ENCODE data around the gene SOS1. TPM values are rescaled to one million over a fixed set of nuclear protein-coding genes. Genes with fewer than 3 reads are reported as not detected.

Gene SOS1
- total RNA-seq, 1 donor from 2014 or later = 44.0 TPM

GRCh38 chr2:39017334-39017733, 103.5 kb downstream of the SOS1 start:
- Mint-ChIP-seq H3K36me3 (ENCODE audit: low read depth, unreplicated experiment) (no peaks in the 10 kb centered on the region), H3K4me1 (ENCODE audit: low read depth, unreplicated experiment) (no peaks in the 10 kb centered on the region)
- no peak for FAIRE-seq

GRCh38 chr2:39015424-39015823, 105.4 kb downstream of the SOS1 start:
- no peaks in the 10 kb centered on the region for H4K20me1 ChIP-seq (ENCODE audit: insufficient read depth, low read length)
- no peaks in the 10 kb centered on the region for H3K4me1 Mint-ChIP-seq (ENCODE audit: low read depth, unreplicated experiment)
- no peak overlapping the region for H3K27ac ChIP-seq (ENCODE audit: low read depth, low read length)
- peaks cover 9% of the 10 kb centered on the region for H3K36me3 ChIP-seq (ENCODE audit: insufficient read depth, low read length)
- H3K27me3 Mint-ChIP-seq (ENCODE audit: low read depth, unreplicated experiment) = no peaks in the 10 kb centered on the region
- no peaks in the 10 kb centered on the region for H3K4me1 ChIP-seq (ENCODE audit: insufficient read depth, low read length)
- no peaks in the 10 kb centered on the region for H3K79me2 ChIP-seq (ENCODE audit: insufficient read depth, low read length)
- no peak overlapping the region for H2AFZ ChIP-seq (ENCODE audit: low read depth, low read length)
- no peaks in the 10 kb centered on the region for H3K36me3 Mint-ChIP-seq (ENCODE audit: low read depth, unreplicated experiment)
- H3K9me3 Mint-ChIP-seq (ENCODE audit: unreplicated experiment) = no peaks in the 10 kb centered on the region
- no peak overlapping the region for H3K4me3 Mint-ChIP-seq (ENCODE audit: unreplicated experiment)
- no peak overlapping the region for H3K4me3 ChIP-seq (ENCODE audit: insufficient read depth, low read depth, low read length)
- no peaks in the 10 kb centered on the region for H3K9me3 ChIP-seq (ENCODE audit: insufficient read depth, low read depth, low read length)
- TF ChIP-seq, protein P1, sequence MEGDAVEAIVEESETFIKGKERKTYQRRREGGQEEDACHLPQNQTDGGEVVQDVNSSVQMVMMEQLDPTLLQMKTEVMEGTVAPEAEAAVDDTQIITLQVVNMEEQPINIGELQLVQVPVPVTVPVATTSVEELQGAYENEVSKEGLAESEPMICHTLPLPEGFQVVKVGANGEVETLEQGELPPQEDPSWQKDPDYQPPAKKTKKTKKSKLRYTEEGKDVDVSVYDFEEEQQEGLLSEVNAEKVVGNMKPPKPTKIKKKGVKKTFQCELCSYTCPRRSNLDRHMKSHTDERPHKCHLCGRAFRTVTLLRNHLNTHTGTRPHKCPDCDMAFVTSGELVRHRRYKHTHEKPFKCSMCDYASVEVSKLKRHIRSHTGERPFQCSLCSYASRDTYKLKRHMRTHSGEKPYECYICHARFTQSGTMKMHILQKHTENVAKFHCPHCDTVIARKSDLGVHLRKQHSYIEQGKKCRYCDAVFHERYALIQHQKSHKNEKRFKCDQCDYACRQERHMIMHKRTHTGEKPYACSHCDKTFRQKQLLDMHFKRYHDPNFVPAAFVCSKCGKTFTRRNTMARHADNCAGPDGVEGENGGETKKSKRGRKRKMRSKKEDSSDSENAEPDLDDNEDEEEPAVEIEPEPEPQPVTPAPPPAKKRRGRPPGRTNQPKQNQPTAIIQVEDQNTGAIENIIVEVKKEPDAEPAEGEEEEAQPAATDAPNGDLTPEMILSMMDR (IDR thresholded peaks at IDR 0.05; ENCODE audit: insufficient read depth, low read depth, low read length) = no peak
- TF ChIP-seq EZH2 (IDR thresholded peaks at IDR 0.05; ENCODE audit: insufficient read depth, low read length) = no peak
- no peaks in the 10 kb centered on the region for H3K27me3 ChIP-seq (ENCODE audit: insufficient read depth, low read length)
- FAIRE-seq = no peak
- no peak overlapping the region for H3K9ac ChIP-seq (ENCODE audit: low read length)
- H3K27ac Mint-ChIP-seq (ENCODE audit: unreplicated experiment) = no peak overlapping the region
- H3K4me2 ChIP-seq (ENCODE audit: low read length) = no peak overlapping the region
- no peak for DNase-seq (ENCODE audit: low read depth)

More at GRCh38 chr2:39017334-39017733, 103.5 kb downstream of the SOS1 start:
- Histone ChIP-seq H3K4me1 (ENCODE audit: insufficient read depth, low read length) (no peaks in the 10 kb centered on the region), H4K20me1 (ENCODE audit: insufficient read depth, low read length) (no peaks in the 10 kb centered on the region), H3K36me3 (ENCODE audit: insufficient read depth, low read length) (peaks cover 10% of the 10 kb centered on the region), H3K4me3 (ENCODE audit: insufficient read depth, low read depth, low read length) (no peak overlapping the region), H3K79me2 (ENCODE audit: insufficient read depth, low read length) (no peaks in the 10 kb centered on the region), H3K27me3 (ENCODE audit: insufficient read depth, low read length) (no peaks in the 10 kb centered on the region), H3K4me2 (ENCODE audit: low read length) (no peak overlapping the region), H3K9ac (ENCODE audit: low read length) (no peak overlapping the region), H3K27ac (ENCODE audit: low read depth, low read length) (no peak overlapping the region), H3K9me3 (ENCODE audit: insufficient read depth, low read depth, low read length) (no peaks in the 10 kb centered on the region), H2AFZ (ENCODE audit: low read depth, low read length) (no peak overlapping the region)
- TF ChIP-seq EZH2 (IDR thresholded peaks at IDR 0.05; ENCODE audit: insufficient read depth, low read length) = no peak
- TF ChIP-seq, protein P1 (IDR thresholded peaks at IDR 0.05; ENCODE audit: insufficient read depth, low read depth, low read length) = no peak
- Mint-ChIP-seq H3K27ac (ENCODE audit: unreplicated experiment) (no peak overlapping the region), H3K4me3 (ENCODE audit: unreplicated experiment) (no peak overlapping the region), H3K27me3 (ENCODE audit: low read depth, unreplicated experiment) (no peaks in the 10 kb centered on the region), H3K9me3 (ENCODE audit: unreplicated experiment) (no peaks in the 10 kb centered on the region)
- no peak for DNase-seq (ENCODE audit: low read depth)

DNA sequence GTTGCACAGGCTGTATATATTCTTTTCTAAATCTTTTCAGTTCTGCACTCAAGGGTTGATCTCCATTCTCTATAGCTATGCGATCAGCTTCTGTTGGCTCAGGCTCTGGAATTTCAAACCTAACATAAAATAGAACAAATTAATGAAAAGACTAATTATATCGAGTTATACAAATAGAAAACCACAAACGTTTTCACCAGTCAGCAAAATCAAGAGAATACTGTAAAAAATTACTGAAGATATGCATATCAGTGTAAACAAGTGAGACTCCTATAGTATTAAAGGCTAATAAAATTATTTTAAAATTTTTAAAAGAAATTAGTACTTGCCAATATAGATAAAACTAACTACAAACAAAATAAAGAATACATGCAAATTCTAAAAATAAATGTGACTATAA, 107.0 kb downstream of the SOS1 start:
- Histone ChIP-seq H3K4me1 (ENCODE audit: insufficient read depth, low read length) (no peaks in the 10 kb centered on the region), H3K27ac (ENCODE audit: low read depth, low read length) (no peak overlapping the region), H2AFZ (ENCODE audit: low read depth, low read length) (no peak overlapping the region), H3K9ac (ENCODE audit: low read length) (no peak overlapping the region), H3K4me3 (ENCODE audit: insufficient read depth, low read depth, low read length) (no peak overlapping the region), H3K79me2 (ENCODE audit: insufficient read depth, low read length) (no peaks in the 10 kb centered on the region), H4K20me1 (ENCODE audit: insufficient read depth, low read length) (no peaks in the 10 kb centered on the region), H3K27me3 (ENCODE audit: insufficient read depth, low read length) (no peaks in the 10 kb centered on the region), H3K36me3 (ENCODE audit: insufficient read depth, low read length) (peaks cover 11% of the 10 kb centered on the region), H3K9me3 (ENCODE audit: insufficient read depth, low read depth, low read length) (no peaks in the 10 kb centered on the region), H3K4me2 (ENCODE audit: low read length) (no peak overlapping the region)
- FAIRE-seq = no peak
- Mint-ChIP-seq H3K9me3 (ENCODE audit: unreplicated experiment) (no peaks in the 10 kb centered on the region), H3K4me1 (ENCODE audit: low read depth, unreplicated experiment) (peaks cover 2% of the 10 kb centered on the region), H3K36me3 (ENCODE audit: low read depth, unreplicated experiment) (peaks cover 4% of the 10 kb centered on the region), H3K27ac (ENCODE audit: unreplicated experiment) (no peak overlapping the region), H3K4me3 (ENCODE audit: unreplicated experiment) (no peak overlapping the region), H3K27me3 (ENCODE audit: low read depth, unreplicated experiment) (no peaks in the 10 kb centered on the region)
- TF ChIP-seq, protein P1 (IDR thresholded peaks at IDR 0.05; ENCODE audit: insufficient read depth, low read depth, low read length) = no peak
- no peak for TF ChIP-seq EZH2 (IDR thresholded peaks at IDR 0.05; ENCODE audit: insufficient read depth, low read length)
- no peak for DNase-seq (ENCODE audit: low read depth)
